ENCODE measurements around the gene RNF14.

The RNF14 gene

GRCh38 chr5:141934099-141934844 is 34.6 kb upstream of the RNF14 start:
- no peaks in the 10 kb centered on the region for H4K20me1 ChIP-seq (ENCODE audit: insufficient read depth, low read length, poor library complexity, severe bottlenecking)
- no peak overlapping the region for H2AFZ ChIP-seq (ENCODE audit: low read length)
- no peaks in the 10 kb centered on the region for H3F3A ChIP-seq (ENCODE audit: low read depth)
- no peaks in the 10 kb centered on the region for H3K9me2 ChIP-seq (replicated peaks; ENCODE audit: low read depth, low read length)
- no peaks in the 10 kb centered on the region for H3K27me3 ChIP-seq (ENCODE audit: insufficient read depth, low read length, poor library complexity, severe bottlenecking)
- H3K79me2 ChIP-seq (ENCODE audit: insufficient read depth, low read length) = no peaks in the 10 kb centered on the region
- peaks cover 83% of the 10 kb centered on the region; the same call in 1 of the 2 replicates for H3K36me3 ChIP-seq (ENCODE audit: insufficient read depth, low read length)
- no peak overlapping the region for H3K4me2 ChIP-seq (ENCODE audit: low read depth, low read length, poor library complexity, severe bottlenecking)
- no peak overlapping the region for H3K9ac ChIP-seq (ENCODE audit: low read depth, low read length, poor library complexity, severe bottlenecking)
- TF ChIP-seq EZH2phosphoT487 (IDR thresholded peaks at IDR 0.05; ENCODE audit: borderline replicate concordance) = no peak
- TF ChIP-seq, protein P1, sequence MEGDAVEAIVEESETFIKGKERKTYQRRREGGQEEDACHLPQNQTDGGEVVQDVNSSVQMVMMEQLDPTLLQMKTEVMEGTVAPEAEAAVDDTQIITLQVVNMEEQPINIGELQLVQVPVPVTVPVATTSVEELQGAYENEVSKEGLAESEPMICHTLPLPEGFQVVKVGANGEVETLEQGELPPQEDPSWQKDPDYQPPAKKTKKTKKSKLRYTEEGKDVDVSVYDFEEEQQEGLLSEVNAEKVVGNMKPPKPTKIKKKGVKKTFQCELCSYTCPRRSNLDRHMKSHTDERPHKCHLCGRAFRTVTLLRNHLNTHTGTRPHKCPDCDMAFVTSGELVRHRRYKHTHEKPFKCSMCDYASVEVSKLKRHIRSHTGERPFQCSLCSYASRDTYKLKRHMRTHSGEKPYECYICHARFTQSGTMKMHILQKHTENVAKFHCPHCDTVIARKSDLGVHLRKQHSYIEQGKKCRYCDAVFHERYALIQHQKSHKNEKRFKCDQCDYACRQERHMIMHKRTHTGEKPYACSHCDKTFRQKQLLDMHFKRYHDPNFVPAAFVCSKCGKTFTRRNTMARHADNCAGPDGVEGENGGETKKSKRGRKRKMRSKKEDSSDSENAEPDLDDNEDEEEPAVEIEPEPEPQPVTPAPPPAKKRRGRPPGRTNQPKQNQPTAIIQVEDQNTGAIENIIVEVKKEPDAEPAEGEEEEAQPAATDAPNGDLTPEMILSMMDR (conservative IDR thresholded peaks at IDR 0.05; ENCODE audit: low read length) = no peak
- no peaks in the 10 kb centered on the region for H3K9me3 ChIP-seq (ENCODE audit: insufficient read depth, low read depth, low read length)
- H3K4me1 ChIP-seq (ENCODE audit: insufficient read depth, low read length, poor library complexity, severe bottlenecking) = no peaks in the 10 kb centered on the region
- no peak overlapping the region for H3K4me3 ChIP-seq (ENCODE audit: low read length, poor library complexity, severe bottlenecking)

- H3K27me3 ChIP-seq (ENCODE audit: insufficient read depth, low read length, poor library complexity, severe bottlenecking) = no peaks in the 10 kb centered on the region
- H3K9me2 ChIP-seq (replicated peaks; ENCODE audit: low read depth, low read length) = no peaks in the 10 kb centered on the region
- no peaks in the 10 kb centered on the region for H3F3A ChIP-seq (ENCODE audit: low read depth)
- no peak overlapping the region for H2AFZ ChIP-seq (ENCODE audit: low read length)
- H3K9ac ChIP-seq (ENCODE audit: low read depth, low read length, poor library complexity, severe bottlenecking) = no peak overlapping the region
- H3K9me3 ChIP-seq (ENCODE audit: insufficient read depth, low read depth, low read length) = no peaks in the 10 kb centered on the region
- no peak overlapping the region for H3K4me2 ChIP-seq (ENCODE audit: low read depth, low read length, poor library complexity, severe bottlenecking)
- H4K20me1 ChIP-seq (ENCODE audit: insufficient read depth, low read length, poor library complexity, severe bottlenecking) = no peaks in the 10 kb centered on the region
- H3K4me3 ChIP-seq (ENCODE audit: low read length, poor library complexity, severe bottlenecking) = no peak overlapping the region
- TF ChIP-seq EZH2phosphoT487 (IDR thresholded peaks at IDR 0.05; ENCODE audit: borderline replicate concordance) = no peak
- TF ChIP-seq, protein P1 (conservative IDR thresholded peaks at IDR 0.05; ENCODE audit: low read length) = no peak
- H3K4me1 ChIP-seq (ENCODE audit: insufficient read depth, low read length, poor library complexity, severe bottlenecking) = no peaks in the 10 kb centered on the region
- peaks cover 77% of the 10 kb centered on the region; the same call in 1 of the 2 replicates for H3K36me3 ChIP-seq (ENCODE audit: insufficient read depth, low read length)
- no peaks in the 10 kb centered on the region for H3K79me2 ChIP-seq (ENCODE audit: insufficient read depth, low read length)
These were observed 33.4 kb upstream of the RNF14 start for GRCh38 chr5:141935538-141935937.

DNA sequence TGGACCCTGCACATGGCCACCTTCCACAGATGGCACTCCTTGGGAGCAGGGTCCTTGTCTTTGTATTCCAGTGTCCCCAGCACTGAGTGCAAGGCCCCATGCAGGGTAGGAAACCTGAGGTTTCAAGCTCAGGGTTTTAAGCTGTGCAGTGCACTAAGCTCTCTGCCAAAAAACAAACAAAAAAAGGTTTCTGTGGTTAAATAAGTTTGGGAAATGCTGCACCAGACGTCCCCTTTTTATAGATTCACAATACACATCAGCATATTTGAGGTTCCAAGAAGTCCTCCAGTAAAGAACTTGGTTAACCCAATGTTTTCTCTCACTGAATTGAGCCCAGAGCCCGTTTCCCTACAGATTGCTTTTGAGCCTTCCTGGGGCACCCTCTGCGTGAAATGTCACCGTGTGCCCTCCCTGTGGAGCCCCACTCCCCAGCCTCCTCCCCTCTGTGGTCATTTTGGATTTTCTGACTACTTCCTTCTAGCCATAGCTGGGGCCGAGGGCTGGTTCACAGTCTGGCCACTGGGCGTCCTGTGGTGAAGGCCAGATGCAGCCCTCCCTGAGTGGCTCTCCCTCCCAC is 28.1 kb upstream of the RNF14 start:
- no peak overlapping the region for H3K9ac ChIP-seq (ENCODE audit: low read depth, low read length, poor library complexity, severe bottlenecking)
- H3K4me3 ChIP-seq (ENCODE audit: low read length, poor library complexity, severe bottlenecking) = no peak overlapping the region
- H3K9me2 ChIP-seq (replicated peaks; ENCODE audit: low read depth, low read length) = no peaks in the 10 kb centered on the region
- H3K9me3 ChIP-seq (ENCODE audit: insufficient read depth, low read depth, low read length) = no peaks in the 10 kb centered on the region
- no peaks in the 10 kb centered on the region for H3K79me2 ChIP-seq (ENCODE audit: insufficient read depth, low read length)
- TF ChIP-seq EZH2phosphoT487 (IDR thresholded peaks at IDR 0.05; ENCODE audit: borderline replicate concordance) = no peak
- H3K4me2 ChIP-seq (ENCODE audit: low read depth, low read length, poor library complexity, severe bottlenecking) = no peak overlapping the region
- H3K36me3 ChIP-seq (ENCODE audit: insufficient read depth, low read length) = peaks cover 30% of the 10 kb centered on the region; the same call in 1 of the 2 replicates
- no peaks in the 10 kb centered on the region for H3K27me3 ChIP-seq (ENCODE audit: insufficient read depth, low read length, poor library complexity, severe bottlenecking)
- no peaks in the 10 kb centered on the region for H4K20me1 ChIP-seq (ENCODE audit: insufficient read depth, low read length, poor library complexity, severe bottlenecking)
- H3F3A ChIP-seq (ENCODE audit: low read depth) = no peaks in the 10 kb centered on the region
- peaks cover under 1% of the 10 kb centered on the region for H3K4me1 ChIP-seq (ENCODE audit: insufficient read depth, low read length, poor library complexity, severe bottlenecking)
- H2AFZ ChIP-seq (ENCODE audit: low read length) = no peak overlapping the region
